Brain microvascular endothelial cell (primary cell): Measurements from ENCODE around the gene POU2AF2.
A peak's percentile ranks its signal among the peaks of the same experiment; 100 is the strongest.

Source experiments
- DNase-seq: peaks from one replicate; pipeline ENCODE4 v3.0.0-alpha.2; 2020
- H3K27ac ChIP-seq: fragments of 250-450 bp; sonication (Bioruptor Pico); 2 replicates; pipeline ENCODE4 v1.5.1; 2020; ENCODE audit warnings: mild to moderate bottlenecking, moderate library complexity
- H3K27me3 ChIP-seq: fragments of 250-450 bp; sonication (Bioruptor Pico); replicated peaks from 2 replicates; pipeline ENCODE4 v1.5.1; 2020; ENCODE audit warnings: mild to moderate bottlenecking
- H3K36me3 ChIP-seq: fragments of 250-450 bp; sonication (Bioruptor Pico); replicated peaks from 2 replicates; pipeline ENCODE4 v1.5.1; 2020; ENCODE audit warnings: mild to moderate bottlenecking
- H3K4me3 ChIP-seq: 2 replicates; pipeline ENCODE4 v1.5.1; 2011; ENCODE audit warnings: low read depth, mild to moderate bottlenecking, control low read depth, low read length, moderate library complexity
- CTCF ChIP-seq: IDR thresholded peaks from 2 replicates; pipeline ENCODE4 v1.5.1; 2011; ENCODE audit warnings: low read depth, mild to moderate bottlenecking, moderate library complexity, low read length, control low read depth, inconsistent platforms; ENCODE audit errors: missing control alignments
- in situ Hi-C: cut with HindIII; loops from 2 replicates; pipeline ENCODE4 v1.10.0; 2017; ENCODE audit warnings: low sequenced_read_pairs, low pct_ligation_motif_present

POU2AF2 gene

DNA sequence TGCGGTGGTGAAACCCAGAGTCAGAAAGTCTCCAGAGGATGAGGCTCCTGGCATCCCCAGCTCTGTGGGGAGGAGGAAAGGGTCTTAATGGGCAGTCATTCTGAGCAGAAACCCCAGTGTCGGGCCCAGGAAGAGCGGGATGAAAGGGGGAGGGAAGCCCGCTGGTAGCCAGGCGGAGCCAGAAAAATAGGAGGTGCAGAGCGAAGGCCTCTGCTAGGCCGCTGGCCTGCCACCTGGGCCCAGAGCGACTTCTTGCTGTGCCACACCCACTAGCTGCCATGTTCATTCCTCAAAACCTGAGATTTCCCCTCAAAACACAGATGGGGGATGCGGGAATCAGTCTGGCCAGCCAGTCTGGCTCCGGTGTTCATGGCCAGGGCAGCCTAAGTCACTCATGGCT, 52.2 kb downstream of the POU2AF2 start:
- no peak for DNase-seq
- Histone ChIP-seq H3K27ac (no peak overlapping the region), H3K4me3 (no peak overlapping the region), H3K36me3 (no peaks in the 10 kb centered on the region), H3K27me3 (peaks cover 9% of the 10 kb centered on the region)
- in situ Hi-C loops = no loop called here
- no peak for TF ChIP-seq CTCF

DNA sequence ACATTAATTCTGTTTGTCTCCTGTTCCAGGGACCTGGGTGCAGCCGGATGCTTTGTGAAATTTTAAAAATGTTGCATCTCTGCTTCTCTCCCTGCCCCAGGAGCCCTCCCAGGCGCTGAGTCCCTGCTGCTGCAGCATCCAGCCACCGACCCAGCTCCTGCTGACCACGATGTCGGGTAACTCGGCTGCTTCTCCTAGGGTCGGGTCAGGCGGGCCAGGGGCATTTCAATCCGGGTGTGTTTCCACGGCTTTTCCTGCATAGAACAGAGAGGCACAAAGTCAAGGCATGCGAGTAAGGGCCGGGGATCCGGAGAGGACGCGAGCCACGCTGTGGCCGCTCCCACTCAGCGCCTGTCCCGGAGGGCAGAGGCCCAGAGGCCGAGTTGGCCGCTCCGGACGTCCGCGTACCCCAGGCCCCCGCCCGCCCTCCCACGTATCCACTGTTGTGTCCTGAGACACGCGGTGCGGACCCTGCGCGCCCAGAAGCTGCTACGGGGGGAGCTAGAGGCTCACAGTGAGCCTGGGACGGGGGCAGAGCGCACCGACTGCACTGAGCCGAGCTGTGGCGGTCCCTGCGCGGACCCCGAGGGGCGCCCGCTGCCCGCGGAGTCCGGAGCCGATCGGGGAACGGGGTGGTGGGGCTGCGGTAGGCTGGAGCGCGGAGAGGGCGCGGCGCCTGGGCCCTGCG, 53.0 kb downstream of the POU2AF2 start, which contains the start of gene POU2AF3:
Gene POU2AF3, plus strand, starts transcription at position 134 of the 688 bp plus-strand sequence. Its CDS starts 36 bp downstream, at position 170.
- Histone ChIP-seq H3K36me3 (no peaks in the 10 kb centered on the region), H3K27me3 (peaks cover 11% of the 10 kb centered on the region), H3K27ac (no peak within 1 kb of the TSS), H3K4me3 (peak within 1 kb of the TSS; percentile 62)
- in situ Hi-C loops = no loop called here
- no peak for TF ChIP-seq CTCF
- no peak for DNase-seq

GRCh38 chr11:111299101-111300026, 53.8 kb downstream of the POU2AF2 start:
- peak; percentile 11 for DNase-seq
- Histone ChIP-seq H3K36me3 (no peaks in the 10 kb centered on the region), H3K4me3 (peak overlapping the region; percentile 62), H3K27ac (no peak overlapping the region), H3K27me3 (peaks cover 12% of the 10 kb centered on the region)
- in situ Hi-C loops = no loop called here
- peak; percentile 58 for TF ChIP-seq CTCF

DNA sequence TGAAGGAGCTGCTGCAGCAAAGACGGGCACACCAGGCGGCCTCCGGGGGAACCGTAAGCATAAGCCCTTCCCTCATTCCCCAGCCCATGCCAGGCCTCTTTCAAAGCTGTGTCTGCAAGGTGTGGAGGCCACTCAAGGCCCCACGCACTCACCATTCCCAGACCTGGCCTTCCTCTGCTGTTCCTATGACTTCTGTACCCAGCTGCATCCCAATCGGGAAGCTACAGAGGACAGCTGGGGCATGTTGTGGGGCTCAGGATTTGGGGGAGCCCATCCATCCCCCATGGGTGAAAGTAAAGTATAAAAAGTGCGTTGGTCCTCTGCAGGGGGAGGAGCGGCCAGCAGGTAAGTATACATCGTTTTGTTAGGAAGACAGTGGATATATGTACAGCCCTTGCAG, 55.0 kb downstream of the POU2AF2 start:
- DNase-seq = no peak
- TF ChIP-seq CTCF = no peak
- in situ Hi-C loops = no loop called here
- Histone ChIP-seq H3K4me3 (no peak overlapping the region), H3K27ac (no peak overlapping the region), H3K27me3 (peaks cover 12% of the 10 kb centered on the region), H3K36me3 (no peaks in the 10 kb centered on the region)

DNA sequence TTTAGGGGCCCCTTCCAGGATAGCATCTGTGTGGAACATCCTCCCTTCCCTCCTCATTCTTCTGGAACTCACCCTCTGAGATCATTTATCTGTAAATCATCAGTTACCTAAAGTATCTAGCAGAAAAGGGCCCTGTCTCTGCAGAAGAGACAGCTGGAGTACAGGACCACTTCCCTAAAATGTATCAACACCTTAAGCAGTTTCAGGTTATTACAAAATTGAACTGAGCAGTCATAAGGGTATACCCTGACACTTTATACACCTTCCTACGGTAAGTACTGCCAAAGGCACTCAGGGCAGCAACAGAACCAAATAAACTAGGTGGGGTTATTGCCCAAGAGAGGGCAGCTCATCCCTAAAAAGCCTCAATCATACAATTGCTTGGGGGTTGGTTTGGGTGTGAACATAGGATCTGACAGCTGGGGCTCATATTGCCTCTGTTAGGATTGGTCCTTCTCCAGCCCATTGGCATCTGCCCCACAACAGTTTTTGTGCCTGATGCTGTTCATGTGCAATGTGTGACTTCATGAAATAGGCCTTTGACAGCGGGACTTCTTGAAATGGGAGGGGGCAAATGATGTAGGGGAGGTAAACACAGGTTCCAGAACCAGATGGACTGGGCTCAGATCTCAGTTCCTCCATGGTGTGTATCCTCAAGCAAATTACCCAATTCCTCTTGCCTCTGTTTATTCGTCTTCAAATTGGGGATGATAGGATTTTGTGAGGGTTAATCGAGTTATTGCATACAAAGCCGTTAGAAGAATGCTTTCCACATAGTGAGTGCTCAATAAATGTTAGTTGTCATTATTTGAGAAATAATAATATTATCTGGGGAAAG, 55.7 kb downstream of the POU2AF2 start:
- Histone ChIP-seq H3K4me3 (no peak overlapping the region), H3K36me3 (no peaks in the 10 kb centered on the region), H3K27ac (no peak overlapping the region), H3K27me3 (peaks cover 14% of the 10 kb centered on the region)
- no peak for DNase-seq
- no peak for TF ChIP-seq CTCF
- in situ Hi-C loops = no loop called here
